Nephron progenitor cell (in vitro differentiated cells): ENCODE data around the gene KCTD21.

Experiments used
- DNase-seq: peaks from one replicate; pipeline ENCODE4 v3.0.0; 2021
- H3K27ac Mint-ChIP-seq: 2 replicates; pipeline ENCODE4 v1.8.0; 2021; ENCODE audit warnings: mild to moderate bottlenecking, moderate library complexity, mixed read lengths
- H3K27me3 Mint-ChIP-seq: 2 replicates; pipeline ENCODE4 v1.8.0; 2021; ENCODE audit warnings: mild to moderate bottlenecking, low read depth, mixed read lengths; ENCODE audit not compliant: poor library complexity
- H3K36me3 Mint-ChIP-seq: 2 replicates; pipeline ENCODE4 v1.8.0; 2021; ENCODE audit warnings: low read depth, mixed read lengths
- H3K4me1 Mint-ChIP-seq: 2 replicates; pipeline ENCODE4 v1.8.0; 2021; ENCODE audit warnings: mixed read lengths
- H3K4me3 Mint-ChIP-seq: 2 replicates; pipeline ENCODE4 v1.8.0; 2021; ENCODE audit warnings: mild to moderate bottlenecking, moderate library complexity, mixed read lengths
- H3K9me3 Mint-ChIP-seq: 2 replicates; pipeline ENCODE4 v1.8.0; 2021; ENCODE audit warnings: mild to moderate bottlenecking, moderate library complexity, mixed read lengths
- TF ChIP-seq, protein P1 (sequence below): fragments of 200-600 bp; sonication (generic); IDR thresholded peaks from 2 replicates; pipeline ENCODE4 v1.5.0; 2021; ENCODE audit warnings: antibody characterized with exemption

The KCTD21 gene

DNA sequence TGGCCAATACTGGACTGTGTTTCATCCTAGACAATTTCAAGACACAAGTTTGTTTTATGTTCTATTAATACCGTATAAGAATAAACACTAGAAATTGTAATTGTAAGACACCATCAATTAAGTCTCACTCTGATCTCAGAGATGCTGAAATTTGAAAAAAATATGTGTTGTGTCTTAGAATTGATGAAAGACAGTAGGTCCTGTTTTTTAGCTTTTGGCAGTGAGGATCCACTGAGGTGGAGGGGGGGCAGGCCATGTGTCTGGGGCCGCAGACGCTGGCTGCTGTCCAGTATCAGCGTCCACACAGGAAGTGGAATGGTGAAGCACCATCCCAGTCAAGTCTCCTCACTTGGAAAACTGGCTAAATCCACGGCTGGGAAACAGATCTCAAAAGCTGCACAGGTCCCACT, 26.5 kb downstream of the KCTD21 start:
- no peak for DNase-seq
- Mint-ChIP-seq H3K36me3 (no peaks in the 10 kb centered on the region), H3K4me1 (no peaks in the 10 kb centered on the region), H3K9me3 (no peaks in the 10 kb centered on the region), H3K4me3 (no peak overlapping the region), H3K27ac (no peak overlapping the region), H3K27me3 (peaks cover 14% of the 10 kb centered on the region)
- TF ChIP-seq, protein P1, sequence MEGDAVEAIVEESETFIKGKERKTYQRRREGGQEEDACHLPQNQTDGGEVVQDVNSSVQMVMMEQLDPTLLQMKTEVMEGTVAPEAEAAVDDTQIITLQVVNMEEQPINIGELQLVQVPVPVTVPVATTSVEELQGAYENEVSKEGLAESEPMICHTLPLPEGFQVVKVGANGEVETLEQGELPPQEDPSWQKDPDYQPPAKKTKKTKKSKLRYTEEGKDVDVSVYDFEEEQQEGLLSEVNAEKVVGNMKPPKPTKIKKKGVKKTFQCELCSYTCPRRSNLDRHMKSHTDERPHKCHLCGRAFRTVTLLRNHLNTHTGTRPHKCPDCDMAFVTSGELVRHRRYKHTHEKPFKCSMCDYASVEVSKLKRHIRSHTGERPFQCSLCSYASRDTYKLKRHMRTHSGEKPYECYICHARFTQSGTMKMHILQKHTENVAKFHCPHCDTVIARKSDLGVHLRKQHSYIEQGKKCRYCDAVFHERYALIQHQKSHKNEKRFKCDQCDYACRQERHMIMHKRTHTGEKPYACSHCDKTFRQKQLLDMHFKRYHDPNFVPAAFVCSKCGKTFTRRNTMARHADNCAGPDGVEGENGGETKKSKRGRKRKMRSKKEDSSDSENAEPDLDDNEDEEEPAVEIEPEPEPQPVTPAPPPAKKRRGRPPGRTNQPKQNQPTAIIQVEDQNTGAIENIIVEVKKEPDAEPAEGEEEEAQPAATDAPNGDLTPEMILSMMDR: no peak

DNA sequence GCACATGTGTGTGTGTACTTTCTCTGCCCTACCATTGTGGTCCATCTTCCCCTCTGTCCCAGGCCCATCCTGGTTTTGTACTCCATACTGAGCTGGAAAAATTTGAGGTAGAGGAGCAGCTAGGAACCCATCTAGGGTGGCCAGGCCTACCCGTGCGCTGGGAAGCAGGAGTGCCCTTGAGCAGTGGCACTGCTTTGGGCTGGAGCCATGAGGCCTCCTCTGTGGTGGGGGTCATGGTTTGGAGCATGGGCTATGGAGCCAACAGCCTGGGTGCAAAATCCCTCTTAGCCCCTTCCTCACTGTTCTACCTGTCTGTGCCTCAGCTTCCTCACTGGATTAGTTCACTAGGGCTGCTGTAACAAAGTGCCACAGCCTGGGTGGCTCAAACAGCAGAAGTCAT, 27.1 kb downstream of the KCTD21 start:
- Mint-ChIP-seq H3K9me3 (no peaks in the 10 kb centered on the region), H3K36me3 (no peaks in the 10 kb centered on the region), H3K27ac (no peak overlapping the region), H3K4me3 (no peak overlapping the region), H3K27me3 (peaks cover 14% of the 10 kb centered on the region), H3K4me1 (no peaks in the 10 kb centered on the region)
- no peak for DNase-seq
- TF ChIP-seq, protein P1: no peak

DNA sequence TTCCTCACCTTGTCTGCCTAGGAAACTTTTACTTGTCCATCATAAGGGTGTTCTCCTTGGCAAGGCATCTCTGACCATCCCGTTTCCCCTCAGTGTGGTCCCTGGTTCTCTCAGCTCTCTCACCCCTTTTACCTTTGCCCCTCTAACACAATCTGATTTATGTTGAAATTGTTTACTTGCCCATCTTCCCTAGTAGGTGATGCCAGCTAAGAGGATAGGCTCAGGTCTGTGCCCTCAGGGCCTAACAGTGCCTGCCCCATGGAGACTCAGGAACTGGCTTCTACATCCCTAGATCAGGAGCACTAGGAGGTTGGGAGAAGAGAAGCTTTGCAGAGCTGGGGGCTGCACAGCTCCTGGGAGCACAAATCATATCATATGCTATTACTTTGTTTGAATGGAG, 27.9 kb downstream of the KCTD21 start:
- peaks cover 9% of the 10 kb centered on the region for H3K27me3 Mint-ChIP-seq
- H3K4me3 Mint-ChIP-seq: no peak overlapping the region
- no peak overlapping the region for H3K27ac Mint-ChIP-seq
- no peak for DNase-seq
- no peaks in the 10 kb centered on the region for H3K36me3 Mint-ChIP-seq
- H3K4me1 Mint-ChIP-seq: no peaks in the 10 kb centered on the region
- H3K9me3 Mint-ChIP-seq: no peaks in the 10 kb centered on the region
- TF ChIP-seq, protein P1: no peak

DNA sequence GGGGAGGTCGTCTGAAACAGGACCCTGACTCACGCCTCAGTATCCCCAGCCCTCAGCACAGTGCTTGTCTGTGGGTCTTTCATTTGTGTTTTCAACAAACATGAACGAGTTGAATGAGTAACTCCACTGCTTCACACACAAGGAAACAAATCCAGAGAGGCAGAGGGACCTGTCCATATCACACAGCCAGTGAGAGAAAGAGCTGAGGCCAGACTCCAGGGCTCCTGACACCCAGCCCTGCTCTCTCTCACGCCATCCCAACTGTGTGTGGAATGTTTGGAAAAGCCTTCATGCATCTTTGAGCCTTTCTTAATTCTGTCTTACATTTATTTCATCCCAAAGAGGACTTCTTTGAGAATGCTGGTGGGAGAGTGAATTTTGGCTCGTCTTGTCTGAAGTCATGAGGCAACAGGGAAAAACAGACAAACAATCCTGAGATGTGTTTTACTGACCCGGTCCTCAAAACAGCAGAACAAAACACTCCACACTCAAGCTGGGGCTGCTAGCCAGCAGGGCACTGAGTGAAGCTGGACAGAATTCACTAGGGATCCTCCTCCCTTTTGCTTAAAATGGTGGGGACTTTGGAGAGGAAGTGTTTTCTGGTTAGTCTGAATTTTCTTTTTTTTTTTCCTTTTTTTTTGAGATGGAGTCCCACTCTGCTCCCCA, 29.3 kb downstream of the KCTD21 start:
- no peak overlapping the region for H3K27ac Mint-ChIP-seq
- DNase-seq: no peak

DNA sequence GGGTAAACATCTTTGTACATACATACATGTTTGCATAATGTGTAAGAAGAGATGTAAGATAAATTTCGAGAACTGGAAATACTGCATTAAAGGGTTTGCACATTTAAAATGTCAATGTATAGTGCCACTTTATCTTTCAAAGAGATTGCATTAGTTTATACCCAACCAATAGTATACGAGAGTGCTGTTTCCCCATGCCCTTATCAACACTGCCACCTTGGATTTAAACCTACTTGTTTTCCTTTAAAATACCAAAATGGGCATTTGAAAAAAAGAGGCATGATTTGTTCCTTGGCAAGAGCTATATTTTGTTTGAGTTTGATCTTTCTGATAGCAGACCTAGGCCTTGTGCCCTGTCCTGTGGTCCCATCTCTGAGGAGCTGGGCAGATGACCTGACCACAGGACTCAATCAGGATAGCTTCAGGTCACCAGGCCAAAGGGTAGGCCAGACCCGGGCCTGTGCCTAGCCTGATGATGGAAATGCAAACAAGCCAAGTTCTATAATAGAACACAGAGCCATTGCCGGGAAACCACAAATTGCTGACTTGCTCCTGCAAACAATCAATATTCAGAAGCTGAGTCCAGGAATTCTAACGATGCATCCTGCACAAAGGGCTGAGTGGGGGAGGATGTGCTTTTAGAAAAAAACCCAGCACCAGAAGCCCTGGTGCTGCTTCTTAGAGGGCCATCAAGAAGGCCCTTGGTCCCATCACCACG, 32.1 kb downstream of the KCTD21 start:
- Mint-ChIP-seq H3K36me3 (peaks cover 26% of the 10 kb centered on the region), H3K27ac (no peak overlapping the region), H3K27me3 (no peaks in the 10 kb centered on the region), H3K4me1 (peaks cover under 1% of the 10 kb centered on the region), H3K9me3 (no peaks in the 10 kb centered on the region), H3K4me3 (no peak overlapping the region)
- TF ChIP-seq, protein P1: no peak
- DNase-seq: no peak

More for the DNA sequence above, 29.3 kb downstream of the KCTD21 start:
- TF ChIP-seq, protein P1: no peak
- H3K4me1 Mint-ChIP-seq: no peaks in the 10 kb centered on the region
- H3K36me3 Mint-ChIP-seq: no peaks in the 10 kb centered on the region
- H3K27me3 Mint-ChIP-seq: peaks cover 3% of the 10 kb centered on the region
- H3K4me3 Mint-ChIP-seq: no peak overlapping the region
- no peaks in the 10 kb centered on the region for H3K9me3 Mint-ChIP-seq

DNA sequence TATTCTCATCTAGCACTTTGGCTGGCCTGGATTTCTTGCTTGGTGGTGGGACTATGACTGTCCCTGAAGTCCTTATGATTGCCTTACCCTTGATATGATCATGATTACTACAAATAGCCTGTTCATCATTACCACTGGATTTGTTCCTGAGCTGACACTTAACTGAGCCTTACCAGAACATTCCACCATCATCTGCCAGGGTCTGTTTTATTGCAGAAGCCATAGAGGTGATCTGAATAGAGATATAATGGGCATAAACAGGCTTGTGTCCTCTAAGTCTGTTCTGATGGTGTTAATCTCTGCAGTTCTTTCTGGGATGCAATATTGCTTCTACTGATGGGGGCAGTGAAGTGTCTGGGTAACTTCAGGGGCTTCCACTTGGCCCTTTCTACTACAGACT, 36.6 kb downstream of the KCTD21 start:
- TF ChIP-seq, protein P1: no peak
- no peak overlapping the region for H3K4me3 Mint-ChIP-seq
- no peaks in the 10 kb centered on the region for H3K9me3 Mint-ChIP-seq
- peaks cover 38% of the 10 kb centered on the region for H3K36me3 Mint-ChIP-seq
- no peak overlapping the region for H3K27ac Mint-ChIP-seq
- H3K4me1 Mint-ChIP-seq: peaks cover 11% of the 10 kb centered on the region
- H3K27me3 Mint-ChIP-seq: no peaks in the 10 kb centered on the region
- no peak for DNase-seq
